Peyer's patch (tissue), 4 donors: ENCODE data around the gene FAM20C.

Experiments
- CTCF ChIP-seq, 6 experiments: fragments of 450-650 bp in 4 of 6; fragments of 200-600 bp in 2 of 6; sonication (generic) in 1 of 6; IDR thresholded peaks; one replicate each; pipeline ENCODE4 v1.5.1; 2017 to 2019; ENCODE audit warnings: antibody characterized with exemption in 6 of 6, mild to moderate bottlenecking in 3 of 6, moderate library complexity in 1 of 6
- POLR2A ChIP-seq, 2 donors: fragments of 450-650 bp; IDR thresholded peaks; one replicate each; pipeline ENCODE4 v1.5.1; 2017; ENCODE audit warnings: antibody characterized with exemption in 2 of 2, mild to moderate bottlenecking in 2 of 2, moderate library complexity in 2 of 2

- TF ChIP-seq POLR2A (IDR thresholded peaks at IDR 0.05) (no peak), CTCF (IDR thresholded peaks at IDR 0.05) (no peak)
Measured at GRCh38 chr7:187227-187927, 5.0 kb upstream of the FAM20C start.
